H1 (cell line): ENCODE measurements around the gene JDP2. TPM values are rescaled to one million over a fixed set of nuclear protein-coding genes. Genes with fewer than 3 reads are reported as not detected.
A peak's percentile ranks its signal among the peaks of the same experiment; 100 is the strongest.

Experiments
- ATF2 ChIP-seq: IDR thresholded peaks from 2 replicates; pipeline ENCODE4 v1.6.1; 2012; ENCODE audit warnings: low read length, inconsistent platforms
- BACH1 ChIP-seq: IDR thresholded peaks from 2 replicates; pipeline ENCODE4 v1.6.1; 2012; ENCODE audit warnings: low read length, improper control_type of control experiment
- BCL11A ChIP-seq, 2 experiments: IDR thresholded peaks; one replicate each; pipeline ENCODE4 v1.6.1; 2011; ENCODE audit warnings: low read depth in 2 of 2, low read length in 2 of 2, mild to moderate bottlenecking in 2 of 2
- CBX8 ChIP-seq: fragments of 300-800, 300-1000 bp; sonication (generic); IDR thresholded peaks from 2 replicates; pipeline ENCODE4 v1.7.1; 2016; ENCODE audit warnings: low read depth, low read length, borderline replicate concordance
- CHD2 ChIP-seq: IDR thresholded peaks from 2 replicates; pipeline ENCODE4 v1.6.1; 2012; ENCODE audit warnings: low read length, improper control_type of control experiment
- CTBP2 ChIP-seq: IDR thresholded peaks from 2 replicates; pipeline ENCODE4 v1.7.0; 2011; ENCODE audit warnings: borderline replicate concordance, mild to moderate bottlenecking, moderate library complexity, mixed read lengths, low read length; ENCODE audit not compliant: insufficient read depth, insufficient read length
- EP300 ChIP-seq, 2 experiments: IDR thresholded peaks; 1 replicate in 1 of 2; 2 replicates in 1 of 2; pipeline ENCODE4 v1.6.1; 2011 to 2012; ENCODE audit warnings: low read depth in 2 of 2, low read length in 2 of 2, mild to moderate bottlenecking in 2 of 2, borderline replicate concordance in 1 of 2, inconsistent platforms in 1 of 2, moderate library complexity in 1 of 2
- EZH2 ChIP-seq: fragments of 200-600 bp; sonication (generic); IDR thresholded peaks from 2 replicates; pipeline ENCODE4 v1.7.1; 2012; ENCODE audit warnings: low read depth, mild to moderate bottlenecking, moderate library complexity, low read length, inconsistent platforms; ENCODE audit not compliant: severe bottlenecking
- HDAC2 ChIP-seq, 2 experiments: fragments of 300-600 bp in 1 of 2; sonication (generic) in 1 of 2; IDR thresholded peaks; 2 replicates each; pipeline ENCODE4 v1.6.1; 2011 to 2012; ENCODE audit warnings: low read depth in 2 of 2, low read length in 2 of 2, mild to moderate bottlenecking in 2 of 2, moderate library complexity in 2 of 2, borderline replicate concordance in 1 of 2, inconsistent platforms in 1 of 2
- HDAC6 ChIP-seq: IDR thresholded peaks from one replicate; pipeline ENCODE4 v1.7.1; 2012; ENCODE audit warnings: low read depth, mild to moderate bottlenecking, inconsistent platforms, low read length, moderate library complexity
- KDM1A ChIP-seq: fragments of 200-600, 300-600 bp; sonication (generic); IDR thresholded peaks from 2 replicates; pipeline ENCODE4 v1.7.1; 2016; ENCODE audit warnings: mild to moderate bottlenecking, low read length, borderline replicate concordance
- POLR2A ChIP-seq, 2 experiments: IDR thresholded peaks; 1 replicate in 1 of 2; 2 replicates in 1 of 2; pipeline ENCODE4 v1.6.1; 2011; ENCODE audit warnings: low read depth in 2 of 2, low read length in 2 of 2, mild to moderate bottlenecking in 2 of 2; ENCODE audit errors: control extremely low read depth in 1 of 2
- POLR2AphosphoS5 ChIP-seq: IDR thresholded peaks from 2 replicates; pipeline ENCODE4 v1.6.1; 2011; ENCODE audit warnings: low read depth, low read length
- RBBP5 ChIP-seq: IDR thresholded peaks from 2 replicates; pipeline ENCODE4 v1.7.1; 2012; ENCODE audit warnings: low read depth, mild to moderate bottlenecking, inconsistent platforms, low read length, moderate library complexity, borderline replicate concordance
- TBP ChIP-seq: IDR thresholded peaks from 2 replicates; pipeline ENCODE4 v1.6.1; 2011; ENCODE audit warnings: low read depth, low read length, improper control_type of control experiment
- TEAD4 ChIP-seq: IDR thresholded peaks from 2 replicates; pipeline ENCODE4 v1.6.1; 2012; ENCODE audit warnings: low read depth, low read length, inconsistent platforms, mixed read lengths
- YY1 ChIP-seq: IDR thresholded peaks from 2 replicates; pipeline ENCODE4 v1.6.1; 2011; ENCODE audit warnings: low read depth, mild to moderate bottlenecking, low read length
- ZNF274 ChIP-seq: IDR thresholded peaks from 2 replicates; pipeline ENCODE4 v1.7.0; 2012; ENCODE audit warnings: low read length, borderline replicate concordance; ENCODE audit errors: extremely low read depth
- polyA plus RNA-seq, 7 experiments: library from polyadenylated mRNA; depleted of rRNA in 3 of 7; stranded (reverse) in 5 of 7; unstranded in 2 of 7; fragments of >200 nt in 5 of 7; fragments of 200-250 nt in 2 of 7; gene quantifications; 1 replicate in 5 of 7; 2 replicates in 1 of 7; 4 replicates in 1 of 7; pipeline versions ENCODE4 v1.2.1 to v1.2.3, GENCODE V29; 2011 to 2013; ENCODE audit warnings: missing spikeins in 2 of 7, mixed read lengths in 2 of 7
- total RNA-seq: library from RNA; stranded (reverse); fragmentation: NEBNext Ultra II Directional; extraction: Animal tissue kit (Norgen Biotek cat#: 25700); gene quantifications from 2 replicates; pipeline ENCODE4 v1.2.1, GENCODE V29; 2021
- TF ChIP-seq, protein P1 (sequence below): IDR thresholded peaks from 2 replicates; pipeline ENCODE4 v1.6.1; 2011; ENCODE audit warnings: low read length, improper control_type of control experiment

JDP2 gene
- total and polyA plus RNA-seq, 2 of the 8 experiments (the other 6 are each of a cell fraction or from before 2014, with no cell fraction given) = 8.9 to 27.2 TPM

GRCh38 chr14:75452900-75453816, 25.3 kb downstream of the JDP2 start (continued):
- TF ChIP-seq POLR2AphosphoS5 (peak; percentile 61; the same call in 1 of the 2 replicates), TEAD4 (peak; percentile 100), ZNF274 (no peak), EZH2 (no peak), KDM1A (peak; percentile 45; the same call in 1 of the 2 replicates), CHD2 (peak; percentile 48; the same call in 1 of the 2 replicates), CBX8 (no peak), BCL11A (IDR thresholded peaks at IDR 0.05; ENCODE audit: low read depth in 2 of 2, low read length in 2 of 2) (peak in 1 of 2 experiments; percentile 54), RBBP5 (peak; percentile 95), HDAC6 (no peak), EP300 (IDR thresholded peaks at IDR 0.05; ENCODE audit: borderline replicate concordance in 1 of 2, low read depth in 2 of 2, low read length in 2 of 2) (peak in 1 of 2 experiments; percentile 93; a peak in 2 of 3 replicates), TBP (0 out of 2 replicates have a peak, but pooled peaks have one; percentile 44), ATF2 (peak; percentile 51; the same call in 1 of the 2 replicates), BACH1 (no peak), CTBP2 (peak; percentile 40), POLR2A (IDR thresholded peaks at IDR 0.05; ENCODE audit: control extremely low read depth in 1 of 2, low read depth in 2 of 2, low read length in 2 of 2) (peak in 1 of 2 experiments; percentile 53; a peak in 2 of 3 replicates), YY1 (peak; percentile 79), HDAC2 (IDR thresholded peaks at IDR 0.05; ENCODE audit: borderline replicate concordance in 1 of 2, low read depth in 2 of 2, low read length in 2 of 2) (0 out of 4 replicates have a peak, but pooled peaks have one; percentile 27 to 45)
- TF ChIP-seq, protein P1, sequence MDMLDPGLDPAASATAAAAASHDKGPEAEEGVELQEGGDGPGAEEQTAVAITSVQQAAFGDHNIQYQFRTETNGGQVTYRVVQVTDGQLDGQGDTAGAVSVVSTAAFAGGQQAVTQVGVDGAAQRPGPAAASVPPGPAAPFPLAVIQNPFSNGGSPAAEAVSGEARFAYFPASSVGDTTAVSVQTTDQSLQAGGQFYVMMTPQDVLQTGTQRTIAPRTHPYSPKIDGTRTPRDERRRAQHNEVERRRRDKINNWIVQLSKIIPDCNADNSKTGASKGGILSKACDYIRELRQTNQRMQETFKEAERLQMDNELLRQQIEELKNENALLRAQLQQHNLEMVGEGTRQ = no peak
